Prostate gland (tissue), 2 donors: ENCODE results near the gene PAPSS2.
"Not testable (repeated sequence)": the region's sequence is repeated elsewhere in the genome, so short reads cannot be mapped to it uniquely, and the experiment has no call there.

ENCODE experiments used
- CTCF ChIP-seq, 4 experiments: fragments of 200-600 bp in 2 of 4; fragments of 450-650 bp in 2 of 4; sonication (generic) in 2 of 4; IDR thresholded peaks; 1 replicate in 3 of 4; 2 replicates in 1 of 4; pipeline ENCODE4 v1.5.1; 2016 to 2019; ENCODE audit warnings: antibody characterized with exemption in 4 of 4, mild to moderate bottlenecking in 2 of 4, moderate library complexity in 2 of 4
- POLR2A ChIP-seq: fragments of 450-650 bp; IDR thresholded peaks from one replicate; pipeline ENCODE4 v1.6.1; 2016; ENCODE audit warnings: antibody characterized with exemption, mild to moderate bottlenecking
- POLR2AphosphoS5 ChIP-seq: sonication (generic); formaldehyde crosslinking; IDR thresholded peaks from one replicate; pipeline ENCODE4 v1.6.1; 2017; ENCODE audit warnings: antibody characterized with exemption

- not testable (repeated sequence) for TF ChIP-seq CTCF (IDR thresholded peaks at IDR 0.05); POLR2AphosphoS5; POLR2A
Measured at GRCh38 chr10:87621440-87621839, 38.2 kb upstream of the PAPSS2 start.
